ENCODE measurements around the gene SMAD3.

The SMAD3 gene

DNA sequence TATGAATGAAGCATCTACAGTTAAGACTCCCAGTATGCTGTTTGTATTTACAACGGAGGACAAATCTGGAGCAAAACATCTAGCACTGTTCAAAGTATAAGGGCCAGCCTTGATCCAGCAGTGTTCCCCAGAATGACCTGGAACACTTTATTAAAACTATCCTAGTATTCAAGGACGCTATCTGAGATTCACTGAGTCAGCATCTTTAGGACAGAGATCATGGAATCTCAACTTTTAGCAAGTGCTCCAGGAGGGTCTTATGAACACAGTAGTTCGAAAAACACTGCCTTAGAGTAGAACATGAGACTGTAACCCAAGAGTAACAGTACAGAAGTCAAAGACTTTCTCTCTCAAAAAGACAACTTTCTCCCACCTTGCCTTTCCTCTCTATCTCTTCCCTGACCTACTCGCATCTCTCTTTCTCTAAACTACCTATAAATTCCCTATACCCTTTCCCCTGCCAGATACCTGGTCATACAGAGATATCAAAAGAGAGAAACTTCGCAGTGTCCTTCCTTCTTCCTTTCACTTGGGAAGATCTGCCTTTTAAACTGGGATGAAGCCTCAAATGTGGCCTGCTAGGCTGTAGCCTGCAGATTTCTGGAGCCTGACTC is 145.3 kb downstream of the SMAD3 start:
- Histone ChIP-seq H3K27me3 (ENCODE audit: low read depth, low read length) (no peaks in the 10 kb centered on the region), H3K27ac (ENCODE audit: low read length) (no peak overlapping the region), H3K36me3 (ENCODE audit: control insufficient read depth in 1 of 2, insufficient read depth in 2 of 2, low read length in 2 of 2) (peaks cover 14 to 16% of the 10 kb centered on the region in 2 donors), H3K4me1 (ENCODE audit: control insufficient read depth in 1 of 2, insufficient read depth in 2 of 2, low read length in 2 of 2) (no peaks in the 10 kb centered on the region), H3K4me3 (ENCODE audit: low read depth in 1 of 2, low read length in 2 of 2) (no peak overlapping the region), H3K9me3 (ENCODE audit: control insufficient read depth in 1 of 2, low read length in 2 of 2) (no peaks in the 10 kb centered on the region)

DNA sequence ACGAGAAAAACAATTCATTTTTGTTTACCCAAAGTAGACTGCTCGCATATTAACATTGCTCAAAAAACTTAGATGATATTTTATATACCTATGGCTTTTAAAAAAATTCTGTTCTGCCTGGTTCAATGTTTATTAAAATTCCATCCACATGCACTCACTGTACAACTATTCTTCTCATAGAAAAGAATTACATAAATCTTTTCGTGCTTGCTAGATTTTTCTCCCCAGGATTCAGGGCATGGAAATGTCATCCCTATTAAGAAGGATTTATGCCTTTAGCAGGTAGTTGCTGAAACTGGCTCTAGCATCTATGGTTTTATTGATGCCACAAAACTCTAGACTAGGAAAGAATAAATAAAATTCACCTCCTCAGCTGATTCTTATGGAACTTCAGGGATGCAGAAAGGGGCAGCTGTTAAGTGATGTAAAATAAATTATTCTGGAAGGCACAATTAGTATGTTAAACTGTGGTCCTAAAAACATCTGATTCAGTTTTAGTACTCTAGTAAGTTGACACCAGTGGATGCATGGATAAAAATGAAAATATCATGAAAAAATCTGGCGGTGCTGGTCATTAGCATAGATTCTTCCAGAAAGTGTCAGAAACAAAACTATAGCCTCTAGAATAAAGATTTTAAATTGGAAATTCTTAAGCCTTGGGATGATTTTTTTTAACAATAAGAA is 147.4 kb downstream of the SMAD3 start:
- H3K4me1 ChIP-seq (ENCODE audit: control insufficient read depth in 1 of 2, insufficient read depth in 2 of 2, low read length in 2 of 2): no peaks in the 10 kb centered on the region
- no peak overlapping the region for H3K4me3 ChIP-seq (ENCODE audit: low read depth in 1 of 2, low read length in 2 of 2)
- H3K36me3 ChIP-seq (ENCODE audit: control insufficient read depth in 1 of 2, insufficient read depth in 2 of 2, low read length in 2 of 2): peaks cover 11 to 15% of the 10 kb centered on the region in 2 donors
- H3K27me3 ChIP-seq (ENCODE audit: low read depth, low read length): no peaks in the 10 kb centered on the region
- no peak overlapping the region for H3K27ac ChIP-seq (ENCODE audit: low read length)
- H3K9me3 ChIP-seq (ENCODE audit: control insufficient read depth in 1 of 2, low read length in 2 of 2): no peaks in the 10 kb centered on the region

DNA sequence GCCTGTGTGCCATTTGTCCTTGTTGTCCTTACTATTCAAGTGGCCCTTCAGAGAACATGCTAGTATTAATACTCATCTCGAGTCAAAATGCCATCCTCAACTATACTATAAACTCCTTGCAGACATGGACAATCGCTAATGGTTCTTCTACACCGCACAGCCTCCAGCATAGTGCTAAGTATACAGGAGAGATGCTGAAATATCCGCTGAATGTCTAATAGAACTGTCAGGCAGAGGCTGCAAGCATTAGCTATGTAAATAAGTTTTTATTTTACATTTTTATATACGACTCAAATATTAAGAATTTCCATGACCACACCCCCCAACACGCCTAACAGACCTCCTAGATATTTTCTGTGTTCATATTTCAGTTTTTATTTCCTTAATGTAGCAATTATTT is 149.7 kb downstream of the SMAD3 start:
- peaks cover 0 to 3% of the 10 kb centered on the region in 2 donors for H3K9me3 ChIP-seq (ENCODE audit: control insufficient read depth in 1 of 2, low read length in 2 of 2)
- no peaks in the 10 kb centered on the region for H3K27me3 ChIP-seq (ENCODE audit: low read depth, low read length)
- H3K4me1 ChIP-seq (ENCODE audit: control insufficient read depth in 1 of 2, insufficient read depth in 2 of 2, low read length in 2 of 2): no peaks in the 10 kb centered on the region
- peaks cover 0 to 8% of the 10 kb centered on the region in 2 donors for H3K36me3 ChIP-seq (ENCODE audit: control insufficient read depth in 1 of 2, insufficient read depth in 2 of 2, low read length in 2 of 2)
- H3K27ac ChIP-seq (ENCODE audit: low read length): no peak overlapping the region
- H3K4me3 ChIP-seq (ENCODE audit: low read depth in 1 of 2, low read length in 2 of 2): no peak overlapping the region

DNA sequence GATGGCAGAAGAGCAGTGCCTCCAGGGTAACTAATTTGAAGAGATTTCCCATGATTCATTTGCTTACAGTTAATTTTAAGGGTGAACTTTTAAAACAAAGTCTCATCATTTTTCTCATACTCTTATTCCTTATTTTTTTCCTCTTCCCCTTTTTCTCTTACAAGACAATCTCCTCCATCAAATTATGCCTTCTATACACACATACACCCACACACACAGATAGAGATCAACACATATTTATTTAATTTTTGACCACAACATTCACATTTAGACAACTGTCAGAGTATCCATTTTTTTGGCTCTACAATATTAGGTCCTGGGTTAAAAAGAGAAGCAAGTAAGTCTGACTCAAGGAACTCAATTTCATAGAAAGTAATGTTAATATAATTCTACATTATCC is 151.5 kb downstream of the SMAD3 start:
- Histone ChIP-seq H3K27ac (ENCODE audit: low read length) (no peak overlapping the region), H3K4me3 (ENCODE audit: low read depth in 1 of 2, low read length in 2 of 2) (no peak overlapping the region), H3K36me3 (ENCODE audit: control insufficient read depth in 1 of 2, insufficient read depth in 2 of 2, low read length in 2 of 2) (peaks cover 0 to 8% of the 10 kb centered on the region in 2 donors), H3K4me1 (ENCODE audit: control insufficient read depth in 1 of 2, insufficient read depth in 2 of 2, low read length in 2 of 2) (no peaks in the 10 kb centered on the region), H3K27me3 (ENCODE audit: low read depth, low read length) (no peaks in the 10 kb centered on the region), H3K9me3 (ENCODE audit: control insufficient read depth in 1 of 2, low read length in 2 of 2) (peaks cover 0 to 3% of the 10 kb centered on the region in 2 donors)

DNA sequence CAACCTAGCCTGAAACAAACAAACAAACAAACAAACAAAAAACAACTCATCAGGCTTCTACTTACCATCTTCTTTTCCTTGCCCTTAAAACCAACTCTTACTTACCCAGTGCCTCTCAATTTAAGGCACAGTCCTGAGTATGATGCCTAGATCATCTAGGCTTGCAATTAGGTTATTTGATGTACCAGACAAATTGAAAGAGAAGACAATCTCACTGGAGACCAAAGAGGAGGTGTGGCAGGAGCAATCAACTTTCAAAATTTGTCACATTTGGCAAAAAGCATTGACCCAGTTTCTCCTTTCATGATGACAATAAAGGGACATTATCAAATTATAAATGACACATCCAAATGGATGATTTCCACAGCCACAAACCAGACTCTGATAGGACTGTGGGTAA is 153.0 kb downstream of the SMAD3 start:
- H3K4me3 ChIP-seq (ENCODE audit: low read depth in 1 of 2, low read length in 2 of 2): no peak overlapping the region
- H3K36me3 ChIP-seq (ENCODE audit: control insufficient read depth in 1 of 2, insufficient read depth in 2 of 2, low read length in 2 of 2): peaks cover 0 to 8% of the 10 kb centered on the region in 2 donors
- no peaks in the 10 kb centered on the region for H3K4me1 ChIP-seq (ENCODE audit: control insufficient read depth in 1 of 2, insufficient read depth in 2 of 2, low read length in 2 of 2)
- no peak overlapping the region for H3K27ac ChIP-seq (ENCODE audit: low read length)
- H3K9me3 ChIP-seq (ENCODE audit: control insufficient read depth in 1 of 2, low read length in 2 of 2): peaks cover 0 to 3% of the 10 kb centered on the region in 2 donors
- no peaks in the 10 kb centered on the region for H3K27me3 ChIP-seq (ENCODE audit: low read depth, low read length)

DNA sequence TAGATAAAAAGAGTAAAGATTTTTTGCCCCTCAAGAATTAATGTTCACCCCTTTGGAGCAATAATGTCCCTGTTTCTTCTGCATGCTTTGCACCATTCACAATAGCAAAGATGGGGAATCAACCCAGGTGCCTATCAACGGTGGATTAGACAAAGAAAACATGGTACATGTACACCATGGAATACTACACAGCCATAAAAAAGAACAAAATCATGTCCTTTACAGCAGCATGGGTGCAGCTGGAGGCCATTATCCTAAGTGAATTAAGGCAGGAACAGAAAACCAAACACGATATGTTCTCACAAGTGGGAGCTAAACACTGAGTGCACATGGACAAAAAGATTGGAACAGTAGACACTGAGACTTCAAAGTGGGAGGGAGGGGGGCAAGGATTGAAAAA is 153.9 kb downstream of the SMAD3 start:
- Histone ChIP-seq H3K4me1 (ENCODE audit: control insufficient read depth in 1 of 2, insufficient read depth in 2 of 2, low read length in 2 of 2) (no peaks in the 10 kb centered on the region), H3K9me3 (ENCODE audit: control insufficient read depth in 1 of 2, low read length in 2 of 2) (peaks cover 0 to 3% of the 10 kb centered on the region in 2 donors), H3K36me3 (ENCODE audit: control insufficient read depth in 1 of 2, insufficient read depth in 2 of 2, low read length in 2 of 2) (peaks cover 0 to 8% of the 10 kb centered on the region in 2 donors), H3K4me3 (ENCODE audit: low read depth in 1 of 2, low read length in 2 of 2) (no peak overlapping the region), H3K27me3 (ENCODE audit: low read depth, low read length) (no peaks in the 10 kb centered on the region), H3K27ac (ENCODE audit: low read length) (no peak overlapping the region)

DNA sequence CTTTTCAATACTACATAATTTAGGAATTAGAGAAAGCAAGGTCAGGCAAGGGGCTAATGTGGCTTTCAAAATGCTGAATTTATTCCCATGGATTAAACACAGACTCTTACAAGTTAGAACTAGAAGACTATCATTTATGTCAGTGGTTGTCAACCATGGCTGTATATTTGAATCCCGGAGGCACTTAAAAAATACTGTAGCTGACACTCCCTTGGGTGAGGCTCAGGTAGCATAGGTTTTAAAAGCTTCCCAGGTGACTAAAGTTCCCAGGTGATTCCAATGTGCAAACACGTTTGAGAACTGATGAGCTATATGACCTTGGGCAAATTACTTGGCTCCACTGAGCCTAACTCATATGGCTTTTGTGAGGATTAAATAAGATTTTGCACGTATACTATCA is 159.5 kb downstream of the SMAD3 start:
- Histone ChIP-seq H3K27me3 (ENCODE audit: low read depth, low read length) (no peaks in the 10 kb centered on the region), H3K36me3 (ENCODE audit: control insufficient read depth in 1 of 2, insufficient read depth in 2 of 2, low read length in 2 of 2) (peaks cover 4 to 9% of the 10 kb centered on the region in 2 donors), H3K4me1 (ENCODE audit: control insufficient read depth in 1 of 2, insufficient read depth in 2 of 2, low read length in 2 of 2) (no peaks in the 10 kb centered on the region), H3K27ac (ENCODE audit: low read length) (no peak overlapping the region), H3K9me3 (ENCODE audit: control insufficient read depth in 1 of 2, low read length in 2 of 2) (no peaks in the 10 kb centered on the region), H3K4me3 (ENCODE audit: low read depth in 1 of 2, low read length in 2 of 2) (no peak overlapping the region)

DNA sequence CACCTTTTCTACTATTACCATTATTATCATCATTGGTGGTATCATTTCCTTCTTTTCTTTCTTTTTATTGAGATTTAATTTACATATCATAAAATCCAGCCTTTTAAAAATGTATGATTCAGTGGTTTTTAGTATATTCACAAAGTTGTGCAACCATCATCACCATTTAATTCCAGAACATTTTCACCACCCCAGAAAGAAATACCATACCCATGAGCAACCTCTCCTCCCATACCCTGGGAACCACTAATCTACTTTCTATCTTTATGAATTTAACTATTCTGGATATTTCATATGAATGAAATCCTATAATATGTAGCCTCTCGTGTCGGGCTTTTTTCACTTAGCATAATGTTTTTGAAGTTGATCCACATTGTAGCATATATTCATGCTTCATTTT is 159.9 kb downstream of the SMAD3 start:
- Histone ChIP-seq H3K36me3 (ENCODE audit: control insufficient read depth in 1 of 2, insufficient read depth in 2 of 2, low read length in 2 of 2) (peaks cover 9 to 12% of the 10 kb centered on the region in 2 donors), H3K27ac (ENCODE audit: low read length) (no peak overlapping the region), H3K27me3 (ENCODE audit: low read depth, low read length) (no peaks in the 10 kb centered on the region), H3K9me3 (ENCODE audit: control insufficient read depth in 1 of 2, low read length in 2 of 2) (no peaks in the 10 kb centered on the region), H3K4me1 (ENCODE audit: control insufficient read depth in 1 of 2, insufficient read depth in 2 of 2, low read length in 2 of 2) (no peaks in the 10 kb centered on the region), H3K4me3 (ENCODE audit: low read depth in 1 of 2, low read length in 2 of 2) (no peak overlapping the region)

DNA sequence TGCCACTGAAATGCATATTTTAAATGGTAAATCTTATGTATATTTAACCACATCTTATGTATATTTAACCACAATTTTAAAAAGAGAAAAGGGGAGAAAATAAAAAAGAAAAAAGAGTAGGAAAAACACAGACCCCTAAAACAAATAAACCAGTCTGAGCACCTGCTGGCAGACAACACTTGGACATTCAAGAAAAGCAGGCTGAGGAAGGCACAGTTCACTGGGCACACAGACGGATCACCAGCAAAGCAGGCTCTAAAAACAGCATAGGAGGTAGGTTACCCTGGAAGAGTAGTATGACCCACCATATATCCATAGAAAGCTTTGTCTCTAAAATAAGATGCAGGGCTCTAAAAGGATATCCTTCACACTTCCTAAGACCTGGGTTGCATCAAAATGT is 162.0 kb downstream of the SMAD3 start:
- Histone ChIP-seq H3K27ac (ENCODE audit: low read length) (no peak overlapping the region), H3K9me3 (ENCODE audit: control insufficient read depth in 1 of 2, low read length in 2 of 2) (no peaks in the 10 kb centered on the region), H3K4me1 (ENCODE audit: control insufficient read depth in 1 of 2, insufficient read depth in 2 of 2, low read length in 2 of 2) (no peaks in the 10 kb centered on the region), H3K36me3 (ENCODE audit: control insufficient read depth in 1 of 2, insufficient read depth in 2 of 2, low read length in 2 of 2) (peaks cover 22% of the 10 kb centered on the region in 2 donors), H3K4me3 (ENCODE audit: low read depth in 1 of 2, low read length in 2 of 2) (no peak overlapping the region), H3K27me3 (ENCODE audit: low read depth, low read length) (no peaks in the 10 kb centered on the region)

DNA sequence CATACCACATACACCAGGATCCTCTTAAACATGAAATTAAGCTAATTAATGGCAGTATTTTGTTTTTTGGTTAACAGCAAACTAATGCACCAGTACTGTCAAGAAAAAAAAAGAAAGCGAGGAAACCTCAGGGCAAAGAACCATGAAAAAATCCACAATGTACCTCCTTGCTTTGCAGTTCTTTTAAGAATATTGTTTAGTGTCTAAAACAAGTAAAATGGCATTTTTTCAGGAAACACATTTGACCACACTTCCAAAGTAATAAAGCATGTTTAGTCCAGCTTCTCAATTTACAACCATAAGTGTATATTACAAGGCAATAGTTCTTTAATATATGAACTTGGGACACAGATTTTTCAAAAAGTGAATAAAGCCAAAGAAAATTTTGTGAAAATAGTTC is 162.4 kb downstream of the SMAD3 start:
- Histone ChIP-seq H3K36me3 (ENCODE audit: control insufficient read depth in 1 of 2, insufficient read depth in 2 of 2, low read length in 2 of 2) (peaks cover 22 to 25% of the 10 kb centered on the region in 2 donors), H3K27me3 (ENCODE audit: low read depth, low read length) (no peaks in the 10 kb centered on the region), H3K4me1 (ENCODE audit: control insufficient read depth in 1 of 2, insufficient read depth in 2 of 2, low read length in 2 of 2) (no peaks in the 10 kb centered on the region), H3K9me3 (ENCODE audit: control insufficient read depth in 1 of 2, low read length in 2 of 2) (no peaks in the 10 kb centered on the region), H3K4me3 (ENCODE audit: low read depth in 1 of 2, low read length in 2 of 2) (no peak overlapping the region), H3K27ac (ENCODE audit: low read length) (no peak overlapping the region)

DNA sequence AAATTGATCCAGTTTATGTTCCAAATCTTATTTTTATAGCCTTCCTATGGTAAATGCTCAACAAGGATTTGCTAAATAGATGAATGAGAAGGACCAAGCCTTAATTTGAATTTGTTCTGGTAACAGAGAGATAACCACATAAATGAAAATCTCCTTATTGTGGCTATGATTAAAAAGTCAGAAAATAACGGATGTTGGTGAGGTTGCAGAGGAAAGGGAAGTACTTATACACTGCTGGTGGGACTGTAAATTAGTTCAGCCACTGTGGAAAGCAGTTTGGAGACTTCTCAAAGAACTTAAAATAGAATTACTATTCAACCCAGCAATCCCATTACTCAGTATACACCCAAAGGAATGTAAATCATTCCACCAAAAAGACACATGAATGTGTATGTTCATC is 162.9 kb downstream of the SMAD3 start:
- H3K36me3 ChIP-seq (ENCODE audit: control insufficient read depth in 1 of 2, insufficient read depth in 2 of 2, low read length in 2 of 2): peaks cover 26 to 27% of the 10 kb centered on the region in 2 donors

DNA sequence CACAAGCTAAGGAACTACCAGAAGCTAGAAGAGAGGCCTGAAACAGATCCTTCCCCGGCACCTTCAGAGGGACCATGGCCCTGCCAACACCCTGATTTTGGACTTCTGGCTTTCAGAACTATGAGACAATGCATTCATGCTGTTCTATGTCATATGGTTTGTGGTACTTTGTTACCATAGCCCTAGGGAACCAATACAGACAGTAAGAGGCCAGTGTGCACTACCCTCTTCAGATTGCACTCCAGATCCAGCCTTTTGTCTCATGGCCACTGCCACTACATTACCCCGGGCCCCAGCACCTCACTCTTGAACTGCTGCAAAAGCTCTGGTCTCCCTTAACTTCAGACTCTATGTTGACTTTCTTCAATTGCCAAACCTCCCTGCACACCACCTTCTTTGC is 165.1 kb downstream of the SMAD3 start:
- Histone ChIP-seq H3K27ac (ENCODE audit: low read length) (no peak overlapping the region), H3K9me3 (ENCODE audit: control insufficient read depth in 1 of 2, low read length in 2 of 2) (no peaks in the 10 kb centered on the region), H3K27me3 (ENCODE audit: low read depth, low read length) (no peaks in the 10 kb centered on the region), H3K4me3 (ENCODE audit: low read depth in 1 of 2, low read length in 2 of 2) (no peak overlapping the region), H3K4me1 (ENCODE audit: control insufficient read depth in 1 of 2, insufficient read depth in 2 of 2, low read length in 2 of 2) (no peaks in the 10 kb centered on the region), H3K36me3 (ENCODE audit: control insufficient read depth in 1 of 2, insufficient read depth in 2 of 2, low read length in 2 of 2) (peaks cover 31 to 40% of the 10 kb centered on the region in 2 donors)

More for the DNA sequence above, 162.9 kb downstream of the SMAD3 start:
- Histone ChIP-seq H3K27ac (ENCODE audit: low read length) (no peak overlapping the region), H3K4me1 (ENCODE audit: control insufficient read depth in 1 of 2, insufficient read depth in 2 of 2, low read length in 2 of 2) (no peaks in the 10 kb centered on the region), H3K27me3 (ENCODE audit: low read depth, low read length) (no peaks in the 10 kb centered on the region), H3K9me3 (ENCODE audit: control insufficient read depth in 1 of 2, low read length in 2 of 2) (no peaks in the 10 kb centered on the region), H3K4me3 (ENCODE audit: low read depth in 1 of 2, low read length in 2 of 2) (no peak overlapping the region)
